H7 (cell line): Measurements from ENCODE around the gene VAV2. TPM values are rescaled to one million over a fixed set of nuclear protein-coding genes. Genes with fewer than 3 reads are reported as not detected.

Experiments
- DNase-seq: peaks from one replicate; pipeline ENCODE4 v3.0.0; 2012
- H3K27me3 ChIP-seq: 2 replicates; pipeline ENCODE4 v1.6.0; 2011; ENCODE audit warnings: mild to moderate bottlenecking, low read length; ENCODE audit not compliant: control insufficient read depth, insufficient read depth
- H3K36me3 ChIP-seq: replicated peaks from 2 replicates; pipeline ENCODE4 v1.5.1; 2011; ENCODE audit warnings: low read length; ENCODE audit not compliant: control insufficient read depth, insufficient read depth
- H3K4me3 ChIP-seq: 2 replicates; pipeline ENCODE4 v1.5.1; 2011; ENCODE audit warnings: low read depth, mild to moderate bottlenecking, control low read depth, low read length, moderate library complexity; ENCODE audit not compliant: insufficient read depth
- total RNA-seq: library from RNA; depleted of rRNA; stranded (reverse); fragments of >200 nt; shearing (Covaris generic); gene quantifications from 2 replicates; pipeline ENCODE4 v1.2.3, GENCODE V29; 2014

VAV2 gene
- total RNA-seq, 1 experiment from 2014 or later: 17.7 TPM

GRCh38 chr9:133893191-133893994 is 98.7 kb downstream of the VAV2 start:
- DNase-seq: no peak
- no peak overlapping the region for H3K4me3 ChIP-seq
- H3K36me3 ChIP-seq: no peaks in the 10 kb centered on the region
- H3K27me3 ChIP-seq: no peaks in the 10 kb centered on the region

GRCh38 chr9:133892193-133892920 is 99.8 kb downstream of the VAV2 start:
- H3K4me3 ChIP-seq: no peak overlapping the region
- no peaks in the 10 kb centered on the region for H3K36me3 ChIP-seq
- no peaks in the 10 kb centered on the region for H3K27me3 ChIP-seq
- no peak for DNase-seq

- no peak overlapping the region for H3K4me3 ChIP-seq
- H3K36me3 ChIP-seq: no peaks in the 10 kb centered on the region
- DNase-seq: no peak
- no peaks in the 10 kb centered on the region for H3K27me3 ChIP-seq
Measured at GRCh38 chr9:133891741-133892140, 100.4 kb downstream of the VAV2 start.

GRCh38 chr9:133890583-133890982 is 101.5 kb downstream of the VAV2 start:
- Histone ChIP-seq H3K36me3 (no peaks in the 10 kb centered on the region), H3K4me3 (no peak overlapping the region)
- no peak for DNase-seq

GRCh38 chr9:133889584-133890301 is 102.4 kb downstream of the VAV2 start:
- Histone ChIP-seq H3K4me3 (no peak overlapping the region), H3K27me3 (no peaks in the 10 kb centered on the region), H3K36me3 (no peaks in the 10 kb centered on the region)
- DNase-seq: peak; percentile 71

More at GRCh38 chr9:133890583-133890982, 101.5 kb downstream of the VAV2 start:
- no peaks in the 10 kb centered on the region for H3K27me3 ChIP-seq

GRCh38 chr9:133888809-133889491 is 103.2 kb downstream of the VAV2 start:
- peak; percentile 78 for DNase-seq
- Histone ChIP-seq H3K4me3 (no peak overlapping the region), H3K27me3 (no peaks in the 10 kb centered on the region), H3K36me3 (no peaks in the 10 kb centered on the region)

- Histone ChIP-seq H3K36me3 (no peaks in the 10 kb centered on the region), H3K27me3 (no peaks in the 10 kb centered on the region), H3K4me3 (no peak overlapping the region)
- DNase-seq: peak; percentile 72
Measured at GRCh38 chr9:133888048-133888808, 103.9 kb downstream of the VAV2 start.

GRCh38 chr9:133887540-133888047 is 104.5 kb downstream of the VAV2 start:
- peak; percentile 67 for DNase-seq
- Histone ChIP-seq H3K4me3 (no peak overlapping the region), H3K36me3 (no peaks in the 10 kb centered on the region), H3K27me3 (no peaks in the 10 kb centered on the region)

- no peak for DNase-seq
- no peaks in the 10 kb centered on the region for H3K36me3 ChIP-seq
- no peak overlapping the region for H3K4me3 ChIP-seq
- no peaks in the 10 kb centered on the region for H3K27me3 ChIP-seq
Measured at GRCh38 chr9:133886563-133887501, 105.3 kb downstream of the VAV2 start.

- no peak for DNase-seq
- Histone ChIP-seq H3K36me3 (no peaks in the 10 kb centered on the region), H3K4me3 (no peak overlapping the region), H3K27me3 (no peaks in the 10 kb centered on the region)
Measured at GRCh38 chr9:133884907-133885744, 107.0 kb downstream of the VAV2 start.

- no peak for DNase-seq
- H3K36me3 ChIP-seq: no peaks in the 10 kb centered on the region
- H3K27me3 ChIP-seq: no peaks in the 10 kb centered on the region
- H3K4me3 ChIP-seq: no peak overlapping the region
Measured at GRCh38 chr9:133882849-133883755, 109.0 kb downstream of the VAV2 start.
